Measurements from ENCODE around the gene PROM1.

PROM1 gene

DNA sequence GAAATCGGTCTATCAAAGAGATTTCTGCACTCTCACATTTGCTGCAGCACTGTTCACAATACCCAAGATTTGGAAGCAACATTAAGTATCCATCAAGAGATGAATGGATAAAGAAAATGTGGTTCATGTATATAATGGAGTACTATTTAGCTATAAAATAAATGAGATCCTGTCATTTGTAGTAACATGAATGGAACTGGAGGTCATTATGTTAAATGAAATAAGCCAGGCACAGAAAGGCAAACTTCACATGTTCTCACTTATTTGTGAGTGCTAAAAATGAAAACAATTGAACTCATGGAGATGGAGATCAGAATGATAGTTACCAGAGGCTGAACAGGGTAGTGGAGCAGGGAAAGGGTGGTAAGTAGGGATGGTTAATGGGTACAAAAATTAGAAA is 17.0 kb upstream of the PROM1 start:
- Histone ChIP-seq H3K9me3 (ENCODE audit: insufficient read depth, low read length) (no peaks in the 10 kb centered on the region), H3K79me2 (ENCODE audit: insufficient read depth, low read length) (no peaks in the 10 kb centered on the region), H3K27me3 (ENCODE audit: low read length) (no peaks in the 10 kb centered on the region), H3K4me3 (ENCODE audit: insufficient read depth, low read length, poor library complexity, severe bottlenecking) (no peak overlapping the region), H3K36me3 (ENCODE audit: low read length) (no peaks in the 10 kb centered on the region), H2AFZ (ENCODE audit: low read depth, low read length, severe bottlenecking) (no peak overlapping the region), H3K27ac (ENCODE audit: low read depth, low read length) (no peak overlapping the region), H3K9me2 (replicated peaks; ENCODE audit: insufficient read depth, low read length) (no peaks in the 10 kb centered on the region), H3F3A (ENCODE audit: insufficient read depth) (no peaks in the 10 kb centered on the region), H4K20me1 (ENCODE audit: low read depth, low read length) (no peaks in the 10 kb centered on the region), H3K4me2 (ENCODE audit: low read depth, low read length, poor library complexity, severe bottlenecking) (no peak overlapping the region), H3K9ac (ENCODE audit: low read length) (no peak overlapping the region)
- no peak for TF ChIP-seq EZH2phosphoT487 (conservative IDR thresholded peaks at IDR 0.05; ENCODE audit: low read length)
- TF ChIP-seq, protein P1, sequence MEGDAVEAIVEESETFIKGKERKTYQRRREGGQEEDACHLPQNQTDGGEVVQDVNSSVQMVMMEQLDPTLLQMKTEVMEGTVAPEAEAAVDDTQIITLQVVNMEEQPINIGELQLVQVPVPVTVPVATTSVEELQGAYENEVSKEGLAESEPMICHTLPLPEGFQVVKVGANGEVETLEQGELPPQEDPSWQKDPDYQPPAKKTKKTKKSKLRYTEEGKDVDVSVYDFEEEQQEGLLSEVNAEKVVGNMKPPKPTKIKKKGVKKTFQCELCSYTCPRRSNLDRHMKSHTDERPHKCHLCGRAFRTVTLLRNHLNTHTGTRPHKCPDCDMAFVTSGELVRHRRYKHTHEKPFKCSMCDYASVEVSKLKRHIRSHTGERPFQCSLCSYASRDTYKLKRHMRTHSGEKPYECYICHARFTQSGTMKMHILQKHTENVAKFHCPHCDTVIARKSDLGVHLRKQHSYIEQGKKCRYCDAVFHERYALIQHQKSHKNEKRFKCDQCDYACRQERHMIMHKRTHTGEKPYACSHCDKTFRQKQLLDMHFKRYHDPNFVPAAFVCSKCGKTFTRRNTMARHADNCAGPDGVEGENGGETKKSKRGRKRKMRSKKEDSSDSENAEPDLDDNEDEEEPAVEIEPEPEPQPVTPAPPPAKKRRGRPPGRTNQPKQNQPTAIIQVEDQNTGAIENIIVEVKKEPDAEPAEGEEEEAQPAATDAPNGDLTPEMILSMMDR (IDR thresholded peaks at IDR 0.05; ENCODE audit: insufficient read depth, low read length, poor library complexity, severe bottlenecking) = no peak

DNA sequence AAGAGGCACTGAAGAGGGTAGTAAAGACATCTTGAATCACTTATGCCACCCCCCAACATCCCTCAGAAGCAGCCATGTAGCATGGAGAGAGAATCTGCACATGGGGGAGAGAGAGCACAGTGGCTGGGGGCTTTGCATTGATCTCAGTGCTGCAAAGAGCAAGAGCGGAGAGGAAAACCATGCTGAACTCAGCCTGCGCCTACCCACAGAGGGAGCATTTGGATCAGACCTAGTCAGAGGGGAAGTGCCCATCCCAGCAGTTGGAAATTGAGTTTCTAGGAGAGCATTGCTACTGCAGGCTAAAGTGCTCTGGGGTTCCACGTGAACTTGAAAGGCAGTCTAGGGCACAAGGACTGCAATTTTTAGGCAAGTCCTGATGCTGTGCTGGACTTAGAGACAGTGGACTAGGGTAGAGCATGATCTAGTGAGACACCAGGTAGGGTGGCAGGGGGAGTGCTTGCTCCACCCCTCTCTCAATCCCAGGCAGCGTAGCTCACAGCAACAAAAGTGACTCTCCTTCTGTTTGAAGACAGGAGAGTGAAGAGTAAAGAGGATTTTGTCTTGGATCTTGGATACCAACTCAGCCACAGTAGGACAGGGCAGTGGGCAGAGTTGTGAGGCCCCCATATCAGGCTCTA is 9.0 kb upstream of the PROM1 start:
- Histone ChIP-seq H3K4me3 (ENCODE audit: insufficient read depth, low read length, poor library complexity, severe bottlenecking) (no peak overlapping the region), H3K9ac (ENCODE audit: low read length) (no peak overlapping the region), H3K4me2 (ENCODE audit: low read depth, low read length, poor library complexity, severe bottlenecking) (no peak overlapping the region), H3K27ac (ENCODE audit: low read depth, low read length) (no peak overlapping the region), H3K36me3 (ENCODE audit: low read length) (no peaks in the 10 kb centered on the region), H3F3A (ENCODE audit: insufficient read depth) (no peaks in the 10 kb centered on the region), H3K79me2 (ENCODE audit: insufficient read depth, low read length) (no peaks in the 10 kb centered on the region), H3K9me2 (replicated peaks; ENCODE audit: insufficient read depth, low read length) (no peaks in the 10 kb centered on the region), H2AFZ (ENCODE audit: low read depth, low read length, severe bottlenecking) (no peak overlapping the region), H3K9me3 (ENCODE audit: insufficient read depth, low read length) (no peaks in the 10 kb centered on the region), H4K20me1 (ENCODE audit: low read depth, low read length) (no peaks in the 10 kb centered on the region), H3K27me3 (ENCODE audit: low read length) (no peaks in the 10 kb centered on the region)
- TF ChIP-seq, protein P1 (IDR thresholded peaks at IDR 0.05; ENCODE audit: insufficient read depth, low read length, poor library complexity, severe bottlenecking) = no peak
- TF ChIP-seq EZH2phosphoT487 (conservative IDR thresholded peaks at IDR 0.05; ENCODE audit: low read length) = no peak

DNA sequence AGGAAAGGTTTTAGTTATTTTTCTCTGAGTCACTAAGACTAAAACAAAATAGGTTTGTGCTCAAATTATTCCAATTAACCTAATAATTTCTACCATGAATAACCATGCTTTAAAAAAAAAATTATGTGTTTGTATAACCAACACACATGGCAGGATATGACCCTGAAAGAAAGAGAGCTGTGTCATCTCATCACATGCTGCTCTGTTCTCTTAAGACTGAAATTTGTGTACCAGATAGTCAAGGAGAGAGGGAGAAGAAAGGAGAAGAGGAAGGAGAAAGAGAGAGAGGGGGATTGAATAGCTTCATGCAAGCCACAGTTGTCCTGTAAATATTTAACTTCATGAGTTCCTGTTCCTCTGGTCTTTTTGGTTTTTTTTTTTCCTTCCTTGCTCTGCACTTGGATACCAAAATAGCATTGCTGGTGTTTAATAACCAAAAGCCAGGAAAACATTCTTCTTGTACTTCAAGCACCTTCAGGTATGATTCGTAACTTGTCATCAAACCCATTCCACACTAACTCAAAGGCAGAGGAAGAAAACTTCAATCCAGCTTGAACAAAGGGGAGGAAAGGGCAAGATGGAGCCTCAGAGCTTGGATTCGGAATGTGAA is 6.4 kb upstream of the PROM1 start:
- H3K4me3 ChIP-seq (ENCODE audit: insufficient read depth, low read length, poor library complexity, severe bottlenecking) = no peak overlapping the region
- H3K79me2 ChIP-seq (ENCODE audit: insufficient read depth, low read length) = no peaks in the 10 kb centered on the region
- no peak overlapping the region for H3K4me2 ChIP-seq (ENCODE audit: low read depth, low read length, poor library complexity, severe bottlenecking)
- no peak overlapping the region for H2AFZ ChIP-seq (ENCODE audit: low read depth, low read length, severe bottlenecking)
- H3K9ac ChIP-seq (ENCODE audit: low read length) = no peak overlapping the region
- no peaks in the 10 kb centered on the region for H3F3A ChIP-seq (ENCODE audit: insufficient read depth)
- TF ChIP-seq, protein P1 (IDR thresholded peaks at IDR 0.05; ENCODE audit: insufficient read depth, low read length, poor library complexity, severe bottlenecking) = no peak
- TF ChIP-seq EZH2phosphoT487 (conservative IDR thresholded peaks at IDR 0.05; ENCODE audit: low read length) = no peak
- H3K9me2 ChIP-seq (replicated peaks; ENCODE audit: insufficient read depth, low read length) = no peaks in the 10 kb centered on the region
- no peaks in the 10 kb centered on the region for H3K27me3 ChIP-seq (ENCODE audit: low read length)
- H3K9me3 ChIP-seq (ENCODE audit: insufficient read depth, low read length) = no peaks in the 10 kb centered on the region
- H3K27ac ChIP-seq (ENCODE audit: low read depth, low read length) = no peak overlapping the region
- H4K20me1 ChIP-seq (ENCODE audit: low read depth, low read length) = no peaks in the 10 kb centered on the region
- no peaks in the 10 kb centered on the region for H3K36me3 ChIP-seq (ENCODE audit: low read length)
